ENCODE data around the gene CLK2. TPM values are rescaled to one million over a fixed set of nuclear protein-coding genes. Genes with fewer than 3 reads are reported as not detected.
"Not testable (repeated sequence)": the region's sequence is repeated elsewhere in the genome, so short reads cannot be mapped to it uniquely, and the experiment has no call there.

The CLK2 gene
- polyA plus RNA-seq, 1 donor from 2014 or later, result 44.4 TPM

DNA sequence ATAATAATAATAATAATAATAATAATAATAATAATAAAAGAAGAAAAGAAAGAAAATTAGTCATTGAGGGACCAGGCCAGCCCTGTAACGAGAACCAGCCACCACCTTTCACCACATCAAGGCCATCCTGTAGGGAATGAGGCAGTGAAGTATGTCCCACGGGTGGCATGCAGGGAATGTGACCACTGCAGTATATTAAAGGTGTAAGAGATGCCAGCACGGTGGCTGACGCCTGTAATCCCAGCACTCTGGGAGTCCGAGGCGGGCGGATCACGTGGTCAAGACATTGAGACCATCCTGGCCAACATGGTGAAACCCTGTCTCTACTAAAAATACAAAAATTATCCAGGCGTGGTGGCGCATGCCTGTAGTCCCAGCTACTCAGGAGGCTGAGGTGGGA, 17.7 kb upstream of the CLK2 start:
- not testable (repeated sequence) for H3K9me3 ChIP-seq (ENCODE audit: low read length); H3F3A ChIP-seq (ENCODE audit: insufficient read depth, low read length, poor library complexity, severe bottlenecking); H3K27ac ChIP-seq (ENCODE audit: low read length); H2AFZ ChIP-seq (ENCODE audit: low read depth, low read length); H3K4me3 ChIP-seq (ENCODE audit: low read length); H4K20me1 ChIP-seq (ENCODE audit: insufficient read depth); H3K79me2 ChIP-seq (replicated peaks; ENCODE audit: insufficient read depth, low read length); H3K4me2 ChIP-seq (ENCODE audit: low read length); H3K9me2 ChIP-seq (ENCODE audit: insufficient read depth, low read length); H3K36me3 ChIP-seq (ENCODE audit: insufficient read depth, low read length); H3K9ac ChIP-seq (ENCODE audit: low read length)
- peaks cover 25% of the 10 kb centered on the region for H3K27me3 ChIP-seq (ENCODE audit: insufficient read depth, low read depth, low read length)

DNA sequence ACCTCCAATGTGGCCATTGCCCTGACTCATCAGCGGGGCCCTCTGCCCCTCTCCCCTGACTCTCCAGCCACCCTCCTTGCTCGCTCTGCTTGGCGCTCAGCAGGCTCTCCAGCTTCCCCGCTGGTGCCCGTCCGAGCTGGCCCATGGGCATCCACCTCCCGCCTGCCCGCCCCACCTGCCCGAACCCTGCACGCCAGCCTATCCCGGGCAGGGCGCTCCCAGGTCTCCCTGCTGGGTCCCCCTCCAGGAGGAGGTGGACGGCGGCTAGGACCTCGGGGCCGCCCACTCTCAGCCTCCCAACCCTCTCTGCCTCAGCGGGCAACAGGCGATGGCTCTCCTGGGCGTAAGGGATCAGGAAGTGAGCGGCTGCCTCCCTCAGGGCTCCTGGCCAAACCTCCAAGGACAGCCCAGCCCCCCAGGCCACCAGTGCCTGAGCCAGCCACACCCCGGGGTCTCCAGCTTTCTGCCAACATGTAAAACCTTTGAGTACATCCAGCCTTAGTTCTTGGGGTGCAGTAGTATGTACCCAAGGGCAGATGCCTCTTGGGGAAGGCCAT, 14.8 kb upstream of the CLK2 start:
- no peak overlapping the region for H3K4me2 ChIP-seq (ENCODE audit: low read length)
- H3K9ac ChIP-seq (ENCODE audit: low read length), result no peak overlapping the region
- H3K9me3 ChIP-seq (ENCODE audit: low read length), result no peaks in the 10 kb centered on the region
- peaks cover under 1% of the 10 kb centered on the region for H3K27me3 ChIP-seq (ENCODE audit: insufficient read depth, low read depth, low read length)
- no peak overlapping the region for H3K27ac ChIP-seq (ENCODE audit: low read length)
- no peaks in the 10 kb centered on the region for H3K36me3 ChIP-seq (ENCODE audit: insufficient read depth, low read length)
- H2AFZ ChIP-seq (ENCODE audit: low read depth, low read length), result no peak overlapping the region
- no peaks in the 10 kb centered on the region for H4K20me1 ChIP-seq (ENCODE audit: insufficient read depth)
- TF ChIP-seq RAD21 (conservative IDR thresholded peaks at IDR 0.05) (no peak), EP300 (conservative IDR thresholded peaks at IDR 0.05; ENCODE audit: poor library complexity, severe bottlenecking) (no peak), REST (IDR thresholded peaks at IDR 0.05; ENCODE audit: borderline replicate concordance) (no peak)
- H3K79me2 ChIP-seq (replicated peaks; ENCODE audit: insufficient read depth, low read length), result no peaks in the 10 kb centered on the region
- H3K9me2 ChIP-seq (ENCODE audit: insufficient read depth, low read length), result no peaks in the 10 kb centered on the region
- no peaks in the 10 kb centered on the region for H3F3A ChIP-seq (ENCODE audit: insufficient read depth, low read length, poor library complexity, severe bottlenecking)
- no peak overlapping the region for H3K4me3 ChIP-seq (ENCODE audit: low read length)

DNA sequence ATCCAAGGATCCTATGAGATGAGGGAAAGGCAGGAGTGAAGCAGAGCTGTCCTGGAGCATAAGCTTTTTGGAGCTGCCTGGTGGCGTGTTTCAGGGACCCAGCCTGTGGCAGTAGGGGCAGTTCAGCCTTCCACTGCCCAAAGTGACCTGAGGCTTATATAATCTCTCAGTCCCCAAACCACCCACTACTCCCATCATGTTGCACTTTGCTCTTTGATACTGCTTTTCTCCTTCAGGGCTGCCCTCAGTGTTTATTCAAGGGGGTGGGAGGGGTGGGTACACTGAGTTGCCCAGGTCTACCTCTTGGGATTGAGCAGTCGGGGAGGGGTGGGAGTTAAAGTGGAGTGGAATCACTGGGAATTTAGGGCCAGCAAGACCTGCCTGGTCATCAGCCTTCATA, 13.2 kb upstream of the CLK2 start:
- H3K79me2 ChIP-seq (replicated peaks; ENCODE audit: insufficient read depth, low read length), result no peaks in the 10 kb centered on the region

More for the DNA sequence above, 13.2 kb upstream of the CLK2 start:
- TF ChIP-seq EP300 (conservative IDR thresholded peaks at IDR 0.05; ENCODE audit: poor library complexity, severe bottlenecking), result no peak
- no peak for TF ChIP-seq TAF1 (IDR thresholded peaks at IDR 0.05; ENCODE audit: low read depth)
- no peak for TF ChIP-seq MXI1 (conservative IDR thresholded peaks at IDR 0.05; ENCODE audit: poor library complexity, severe bottlenecking)
- no peak for TF ChIP-seq EZH2 (IDR thresholded peaks at IDR 0.05; ENCODE audit: borderline replicate concordance, insufficient read depth, low read length, poor library complexity, severe bottlenecking)
- TF ChIP-seq, protein P1, sequence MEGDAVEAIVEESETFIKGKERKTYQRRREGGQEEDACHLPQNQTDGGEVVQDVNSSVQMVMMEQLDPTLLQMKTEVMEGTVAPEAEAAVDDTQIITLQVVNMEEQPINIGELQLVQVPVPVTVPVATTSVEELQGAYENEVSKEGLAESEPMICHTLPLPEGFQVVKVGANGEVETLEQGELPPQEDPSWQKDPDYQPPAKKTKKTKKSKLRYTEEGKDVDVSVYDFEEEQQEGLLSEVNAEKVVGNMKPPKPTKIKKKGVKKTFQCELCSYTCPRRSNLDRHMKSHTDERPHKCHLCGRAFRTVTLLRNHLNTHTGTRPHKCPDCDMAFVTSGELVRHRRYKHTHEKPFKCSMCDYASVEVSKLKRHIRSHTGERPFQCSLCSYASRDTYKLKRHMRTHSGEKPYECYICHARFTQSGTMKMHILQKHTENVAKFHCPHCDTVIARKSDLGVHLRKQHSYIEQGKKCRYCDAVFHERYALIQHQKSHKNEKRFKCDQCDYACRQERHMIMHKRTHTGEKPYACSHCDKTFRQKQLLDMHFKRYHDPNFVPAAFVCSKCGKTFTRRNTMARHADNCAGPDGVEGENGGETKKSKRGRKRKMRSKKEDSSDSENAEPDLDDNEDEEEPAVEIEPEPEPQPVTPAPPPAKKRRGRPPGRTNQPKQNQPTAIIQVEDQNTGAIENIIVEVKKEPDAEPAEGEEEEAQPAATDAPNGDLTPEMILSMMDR (IDR thresholded peaks at IDR 0.05; ENCODE audit: poor library complexity, severe bottlenecking), result no peak
- no peak for TF ChIP-seq POLR2AphosphoS5 (IDR thresholded peaks at IDR 0.05)
- TF ChIP-seq REST (IDR thresholded peaks at IDR 0.05; ENCODE audit: borderline replicate concordance), result no peak
- no peak for TF ChIP-seq RAD21 (conservative IDR thresholded peaks at IDR 0.05)
- no peak for TF ChIP-seq SMC3 (conservative IDR thresholded peaks at IDR 0.05; ENCODE audit: poor library complexity)
- Histone ChIP-seq H3K9me2 (ENCODE audit: insufficient read depth, low read length) (no peaks in the 10 kb centered on the region), H3K9ac (ENCODE audit: low read length) (no peak overlapping the region), H3F3A (ENCODE audit: insufficient read depth, low read length, poor library complexity, severe bottlenecking) (no peaks in the 10 kb centered on the region), H3K27me3 (ENCODE audit: insufficient read depth, low read depth, low read length) (no peaks in the 10 kb centered on the region), H3K36me3 (ENCODE audit: insufficient read depth, low read length) (no peaks in the 10 kb centered on the region), H4K20me1 (ENCODE audit: insufficient read depth) (no peaks in the 10 kb centered on the region), H3K27ac (ENCODE audit: low read length) (no peak overlapping the region), H3K9me3 (ENCODE audit: low read length) (no peaks in the 10 kb centered on the region), H3K4me3 (ENCODE audit: low read length) (no peak overlapping the region), H3K4me2 (ENCODE audit: low read length) (no peak overlapping the region), H2AFZ (ENCODE audit: low read depth, low read length) (no peak overlapping the region)
